SK-N-SH treated with all-trans-retinoic acid at 6 μM for 48 hours (cell line): ENCODE measurements around the gene ZNF710.

Experiments
- BACH2 ChIP-seq: fragments of 250-450 bp; sonication (Bioruptor Pico); IDR thresholded peaks from 2 replicates; pipeline ENCODE4 v1.9.0; 2021; ENCODE audit warnings: mild to moderate bottlenecking, borderline replicate concordance
- CREB5 ChIP-seq: fragments of 250-450 bp; sonication (Bioruptor Pico); IDR thresholded peaks from 2 replicates; pipeline ENCODE4 v1.5.1; 2020; ENCODE audit warnings: low read depth, mild to moderate bottlenecking, moderate library complexity
- ESRRG ChIP-seq: fragments of 250-450 bp; sonication (Bioruptor Pico); IDR thresholded peaks from 2 replicates; pipeline ENCODE4 v1.6.1; 2021; ENCODE audit warnings: mild to moderate bottlenecking
- GLIS3 ChIP-seq: fragments of 250-450 bp; sonication (Bioruptor Pico); IDR thresholded peaks from 2 replicates; pipeline ENCODE4 v1.5.0; 2020; ENCODE audit warnings: mild to moderate bottlenecking, moderate library complexity
- ISL1 ChIP-seq: fragments of 250-450 bp; sonication (Bioruptor Pico); IDR thresholded peaks from 2 replicates; pipeline ENCODE4 v2.1.2; 2022; ENCODE audit warnings: mild to moderate bottlenecking, moderate library complexity
- PATZ1 ChIP-seq: fragments of 250-450 bp; sonication (Bioruptor Pico); IDR thresholded peaks from 2 replicates; pipeline ENCODE4 v1.8.0; 2020; ENCODE audit warnings: mild to moderate bottlenecking, moderate library complexity, borderline replicate concordance
- POU6F1 ChIP-seq: fragments of 250-450 bp; sonication (Bioruptor Pico); IDR thresholded peaks from 2 replicates; pipeline ENCODE4 v1.8.0; 2021; ENCODE audit warnings: low read depth, mild to moderate bottlenecking, moderate library complexity, borderline replicate concordance
- PPARA ChIP-seq: fragments of 250-450 bp; sonication (Bioruptor Pico); IDR thresholded peaks from 2 replicates; pipeline ENCODE4 v1.5.0; 2020; ENCODE audit warnings: mild to moderate bottlenecking, borderline replicate concordance
- RARB ChIP-seq: fragments of 250-450 bp; sonication (Bioruptor Pico); IDR thresholded peaks from 2 replicates; pipeline ENCODE4 v1.8.0; 2021; ENCODE audit warnings: mild to moderate bottlenecking, moderate library complexity
- SNAI2 ChIP-seq: fragments of 250-450 bp; sonication (Bioruptor Pico); IDR thresholded peaks from 2 replicates; pipeline ENCODE4 v1.5.0; 2020; ENCODE audit warnings: mild to moderate bottlenecking, moderate library complexity
- ZC3H10 ChIP-seq: fragments of 250-450 bp; sonication (Bioruptor Pico); IDR thresholded peaks from 2 replicates; pipeline ENCODE4 v1.5.1; 2021; ENCODE audit warnings: mild to moderate bottlenecking, moderate library complexity
- ZNF8 ChIP-seq: fragments of 450-650 bp; formaldehyde crosslinking; IDR thresholded peaks from 2 replicates; pipeline ENCODE4 v1.5.0; 2020; ENCODE audit warnings: mild to moderate bottlenecking, moderate library complexity

GRCh38 chr15:89972085-89972484 lies 29.0 kb upstream of the ZNF710 start:
- TF ChIP-seq BACH2 (CRISPR knock-in tag) (no peak), CREB5 (CRISPR knock-in tag) (no peak), RARB (no peak), ISL1 (no peak), PATZ1 (CRISPR knock-in tag) (no peak), PPARA (CRISPR knock-in tag) (no peak), GLIS3 (no peak), SNAI2 (CRISPR knock-in tag) (no peak), POU6F1 (CRISPR knock-in tag) (no peak), ESRRG (CRISPR knock-in tag) (no peak), ZC3H10 (CRISPR knock-in tag) (no peak), ZNF8 (CRISPR knock-in tag) (no peak)
